Liver (tissue), 9 donors: ENCODE data around the gene LRP11. TPM values are rescaled to one million over a fixed set of nuclear protein-coding genes. Genes with fewer than 3 reads are reported as not detected.

ENCODE experiments used
- DNase-seq: peaks from one replicate; pipeline ENCODE4 v3.0.0-alpha.2; 2017; ENCODE audit warnings: low spot score
- H3K27ac ChIP-seq, 2 donors: one replicate each; pipeline ENCODE4 v1.7.0; 2013; ENCODE audit warnings: inconsistent platforms in 2 of 2, low read length in 2 of 2, control low read depth in 1 of 2, low read depth in 1 of 2, mild to moderate bottlenecking in 1 of 2
- H3K27me3 ChIP-seq, 4 donors: one replicate each; pipeline versions ENCODE4 v1.6.1 to v1.7.0; 2013; ENCODE audit warnings: low read length in 3 of 4, inconsistent platforms in 1 of 4, mild to moderate bottlenecking in 1 of 4, moderate library complexity in 1 of 4; ENCODE audit not compliant: control insufficient read depth in 4 of 4, insufficient read depth in 4 of 4
- H3K36me3 ChIP-seq, 4 donors: one replicate each; pipeline versions ENCODE4 v1.6.1 to v1.7.0; 2013; ENCODE audit warnings: low read length in 3 of 4, mild to moderate bottlenecking in 3 of 4, low read depth in 1 of 4, moderate library complexity in 1 of 4; ENCODE audit not compliant: control insufficient read depth in 4 of 4, insufficient read depth in 3 of 4
- H3K4me1 ChIP-seq, 4 donors: one replicate each; pipeline versions ENCODE4 v1.6.1 to v1.7.0; 2013; ENCODE audit warnings: low read length in 3 of 4, mild to moderate bottlenecking in 3 of 4, moderate library complexity in 1 of 4; ENCODE audit not compliant: control insufficient read depth in 4 of 4, insufficient read depth in 4 of 4
- H3K4me3 ChIP-seq, 3 donors: one replicate each; pipeline versions ENCODE4 v1.6.1 to v1.7.0; 2013; ENCODE audit warnings: low read length in 3 of 3, control low read depth in 1 of 3, low read depth in 1 of 3, mild to moderate bottlenecking in 1 of 3
- H3K9ac ChIP-seq, 2 donors: one replicate each; pipeline ENCODE4 v1.7.0; 2013; ENCODE audit warnings: low read length in 2 of 2, mild to moderate bottlenecking in 2 of 2, moderate library complexity in 2 of 2, control low read depth in 1 of 2, low read depth in 1 of 2
- H3K9me3 ChIP-seq, 4 donors: one replicate each; pipeline versions ENCODE4 v1.6.1 to v1.7.0; 2013; ENCODE audit warnings: low read length in 3 of 4; ENCODE audit not compliant: control insufficient read depth in 4 of 4
- ATF3 ChIP-seq: IDR thresholded peaks from 2 replicates; pipeline ENCODE4 v1.6.1; 2016; ENCODE audit warnings: antibody characterized with exemption
- CTCF ChIP-seq: fragments of 150-350 bp; IDR thresholded peaks from 2 replicates; pipeline ENCODE4 v1.5.1; 2017; ENCODE audit warnings: improper control_type of control experiment, low read depth, low read length; ENCODE audit not compliant: missing input control
- EGR1 ChIP-seq, 2 donors: IDR thresholded peaks; 2 replicates each; pipeline ENCODE4 v1.6.1; 2016 to 2018; ENCODE audit warnings: antibody characterized with exemption in 2 of 2, low read depth in 2 of 2
- FOXA2 ChIP-seq: IDR thresholded peaks from 2 replicates; pipeline ENCODE4 v1.6.1; 2016; ENCODE audit warnings: antibody characterized with exemption
- GABPA ChIP-seq, 2 donors: IDR thresholded peaks in 1 of 2; conservative IDR thresholded peaks in 1 of 2; 2 replicates each; pipeline ENCODE4 v1.6.1; 2016; ENCODE audit warnings: antibody characterized with exemption in 2 of 2, mild to moderate bottlenecking in 1 of 2, moderate library complexity in 1 of 2
- HNF4A ChIP-seq, 2 donors: conservative IDR thresholded peaks; 2 replicates each; pipeline ENCODE4 v1.6.1; 2016; ENCODE audit warnings: antibody characterized with exemption in 2 of 2, mild to moderate bottlenecking in 2 of 2
- HNF4G ChIP-seq: IDR thresholded peaks from 2 replicates; pipeline ENCODE4 v1.6.1; 2016; ENCODE audit warnings: antibody characterized with exemption
- JUND ChIP-seq, 2 donors: IDR thresholded peaks; 2 replicates each; pipeline ENCODE4 v1.6.1; 2016; ENCODE audit warnings: antibody characterized with exemption in 2 of 2
- NR2F2 ChIP-seq: IDR thresholded peaks from 2 replicates; pipeline ENCODE4 v1.6.1; 2016; ENCODE audit warnings: antibody characterized with exemption
- RAD21 ChIP-seq, 2 donors: IDR thresholded peaks; 2 replicates each; pipeline ENCODE4 v1.6.1; 2016; ENCODE audit warnings: antibody characterized with exemption in 2 of 2, mild to moderate bottlenecking in 2 of 2
- REST ChIP-seq: IDR thresholded peaks from 2 replicates; pipeline ENCODE4 v1.6.1; 2016; ENCODE audit warnings: antibody characterized with exemption, mild to moderate bottlenecking
- RXRA ChIP-seq, 2 donors: IDR thresholded peaks; 2 replicates each; pipeline ENCODE4 v1.6.1; 2017 to 2018; ENCODE audit warnings: antibody characterized with exemption in 2 of 2, mild to moderate bottlenecking in 1 of 2
- SP1 ChIP-seq: IDR thresholded peaks from 2 replicates; pipeline ENCODE4 v1.6.1; 2018; ENCODE audit warnings: antibody characterized with exemption, mild to moderate bottlenecking
- TAF1 ChIP-seq: conservative IDR thresholded peaks from 2 replicates; pipeline ENCODE4 v1.6.1; 2016; ENCODE audit warnings: antibody characterized with exemption, mild to moderate bottlenecking
- YY1 ChIP-seq: IDR thresholded peaks from 2 replicates; pipeline ENCODE4 v1.6.1; 2016; ENCODE audit warnings: antibody characterized with exemption, mild to moderate bottlenecking
- WGBS: extraction: QIAGEN DNeasy Blood & Tissue Kit; methylation state at CpG from one replicate; pipeline ENCODE4 v1.1.7; 2013; 5-methylcytosine and 5-hydroxymethylcytosine counted together
- polyA plus RNA-seq, 2 donors: library from polyadenylated mRNA; stranded (reverse) in 1 of 2; unstranded in 1 of 2; fragments of 200-250 nt in 1 of 2; fragments of >200 nt in 1 of 2; fragmentation: Nextera tagmentation in 1 of 2; extraction: Ambion mirVana in 1 of 2; gene quantifications; one replicate each; pipeline versions ENCODE4 v1.2.1 to v1.2.3, GENCODE V29; 2013 to 2015
- total RNA-seq, 2 donors: library from RNA; depleted of rRNA; stranded (reverse); fragments of >200 nt; gene quantifications; one replicate each; pipeline ENCODE4 v1.2.3, GENCODE V29; 2014
- TF ChIP-seq, protein P1 (sequence below): IDR thresholded peaks from 2 replicates; pipeline ENCODE4 v1.6.1; 2016; ENCODE audit warnings: antibody characterized with exemption
- TF ChIP-seq, protein P2 (sequence below): IDR thresholded peaks from 2 replicates; pipeline ENCODE4 v1.6.1; 2016; ENCODE audit warnings: antibody characterized with exemption
- donor health status: healthy.
- donor health status: healthy.
- donor health status: healthy.
- donor health status: healthy.
- donor health status: healthy.

LRP11 gene
- total and polyA plus RNA-seq, 4 donors = 3.4 to 13.3 (median 6.0) TPM

DNA sequence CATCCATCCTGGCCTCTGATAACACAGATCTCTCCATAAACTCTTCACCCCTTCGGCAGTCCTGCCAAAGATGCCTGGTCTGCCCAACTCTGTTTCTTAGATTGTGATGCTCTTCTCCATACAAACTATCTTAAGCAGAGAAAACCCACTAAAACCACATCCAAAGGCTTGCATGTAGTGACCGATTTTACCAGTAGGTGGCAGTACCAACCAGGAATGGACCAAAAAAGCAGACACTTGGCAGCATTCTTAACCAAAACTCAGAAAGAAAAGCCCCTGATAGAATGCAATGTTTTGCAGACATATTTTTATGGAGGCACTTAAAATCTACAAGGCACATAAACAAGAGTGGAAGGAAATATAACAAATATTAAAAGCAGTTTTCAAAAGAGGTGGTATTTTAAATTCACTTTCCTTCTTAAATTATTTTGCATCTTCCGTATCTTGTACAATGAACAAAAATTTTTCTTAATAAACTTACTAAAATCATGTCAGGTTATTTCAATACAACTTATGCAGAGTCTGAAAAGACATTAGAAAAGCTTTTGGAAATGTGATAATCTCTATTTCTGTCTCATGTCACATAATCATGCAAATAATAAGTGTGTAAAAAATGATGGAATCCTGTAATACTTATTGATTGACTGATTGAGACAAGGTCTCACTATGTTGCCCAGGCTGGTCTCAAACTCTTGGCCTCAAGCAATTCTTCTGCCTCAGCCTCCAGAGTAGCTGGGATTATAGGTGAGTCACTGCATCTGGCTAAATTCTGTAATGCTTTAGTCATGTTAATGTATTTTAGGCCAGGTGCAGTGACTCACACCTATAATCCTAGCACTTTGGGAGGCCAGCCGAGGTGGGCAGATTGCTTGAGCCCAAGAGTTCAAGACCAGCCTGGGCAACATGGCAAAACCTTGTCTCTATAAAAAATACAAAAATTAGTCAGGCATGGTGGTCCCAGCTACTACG is 29.4 kb downstream of the LRP11 start:
- WGBS = 55% methylated on average over 5 of the region's 5 CpGs
- peaks cover 0 to 10% (median 2%) of the 10 kb centered on the region in 4 donors for H3K36me3 ChIP-seq
- H3K27ac ChIP-seq = no peak overlapping the region
- no peaks in the 10 kb centered on the region for H3K4me1 ChIP-seq
- no peak overlapping the region for H3K9ac ChIP-seq
- TF ChIP-seq CTCF = peak; percentile 95
- no peak for TF ChIP-seq EGR1 (IDR thresholded peaks at IDR 0.05; ENCODE audit: low read depth in 2 of 2)
- TF ChIP-seq YY1 = no peak
- no peak for TF ChIP-seq SP1
- TF ChIP-seq RAD21 (IDR thresholded peaks at IDR 0.05) = peak; percentile 96
- no peak overlapping the region for H3K4me3 ChIP-seq
- H3K27me3 ChIP-seq = no peaks in the 10 kb centered on the region
- DNase-seq = peak; percentile 81
- H3K9me3 ChIP-seq = no peaks in the 10 kb centered on the region

- H3K4me1 ChIP-seq = no peaks in the 10 kb centered on the region
Observed at GRCh38 chr6:149833651-149834050, 30.5 kb downstream of the LRP11 start.

More at GRCh38 chr6:149833651-149834050, 30.5 kb downstream of the LRP11 start:
- no peak overlapping the region for H3K27ac ChIP-seq
- peaks cover 0 to 10% (median 2%) of the 10 kb centered on the region in 4 donors for H3K36me3 ChIP-seq
- no peak overlapping the region for H3K4me3 ChIP-seq
- 94% methylated on average over 3 of the region's 3 CpGs for WGBS
- no peak for DNase-seq
- TF ChIP-seq EGR1 (IDR thresholded peaks at IDR 0.05; ENCODE audit: low read depth in 2 of 2) (no peak), GABPA (IDR thresholded peaks at IDR 0.05 in 1 of 2, conservative IDR thresholded peaks at IDR 0.05 in 1 of 2) (no peak), HNF4A (conservative IDR thresholded peaks at IDR 0.05) (no peak), FOXA2 (no peak), RAD21 (IDR thresholded peaks at IDR 0.05) (no peak), YY1 (no peak), ATF3 (no peak), RXRA (IDR thresholded peaks at IDR 0.05) (no peak), SP1 (no peak), JUND (IDR thresholded peaks at IDR 0.05) (no peak), TAF1 (no peak), HNF4G (no peak), CTCF (no peak), NR2F2 (no peak), REST (no peak)
- TF ChIP-seq, protein P1, sequence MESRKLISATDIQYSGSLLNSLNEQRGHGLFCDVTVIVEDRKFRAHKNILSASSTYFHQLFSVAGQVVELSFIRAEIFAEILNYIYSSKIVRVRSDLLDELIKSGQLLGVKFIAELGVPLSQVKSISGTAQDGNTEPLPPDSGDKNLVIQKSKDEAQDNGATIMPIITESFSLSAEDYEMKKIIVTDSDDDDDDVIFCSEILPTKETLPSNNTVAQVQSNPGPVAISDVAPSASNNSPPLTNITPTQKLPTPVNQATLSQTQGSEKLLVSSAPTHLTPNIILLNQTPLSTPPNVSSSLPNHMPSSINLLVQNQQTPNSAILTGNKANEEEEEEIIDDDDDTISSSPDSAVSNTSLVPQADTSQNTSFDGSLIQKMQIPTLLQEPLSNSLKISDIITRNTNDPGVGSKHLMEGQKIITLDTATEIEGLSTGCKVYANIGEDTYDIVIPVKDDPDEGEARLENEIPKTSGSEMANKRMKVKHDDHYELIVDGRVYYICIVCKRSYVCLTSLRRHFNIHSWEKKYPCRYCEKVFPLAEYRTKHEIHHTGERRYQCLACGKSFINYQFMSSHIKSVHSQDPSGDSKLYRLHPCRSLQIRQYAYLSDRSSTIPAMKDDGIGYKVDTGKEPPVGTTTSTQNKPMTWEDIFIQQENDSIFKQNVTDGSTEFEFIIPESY = no peak
- TF ChIP-seq, protein P2, sequence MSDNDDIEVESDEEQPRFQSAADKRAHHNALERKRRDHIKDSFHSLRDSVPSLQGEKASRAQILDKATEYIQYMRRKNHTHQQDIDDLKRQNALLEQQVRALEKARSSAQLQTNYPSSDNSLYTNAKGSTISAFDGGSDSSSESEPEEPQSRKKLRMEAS = no peak
- H3K9me3 ChIP-seq = no peaks in the 10 kb centered on the region
- H3K27me3 ChIP-seq = no peaks in the 10 kb centered on the region
- H3K9ac ChIP-seq = no peak overlapping the region
